22Rv1 (cell line): ENCODE measurements around the gene ANK2.

ENCODE experiments used
- ZFX ChIP-seq: fragments of 450-650 bp; IDR thresholded peaks from 2 replicates; pipeline ENCODE4 v1.6.1; 2017; ENCODE audit warnings: antibody characterized with exemption, borderline replicate concordance
- TF ChIP-seq, protein P1 (sequence below): fragments of 450-650 bp; IDR thresholded peaks from 2 replicates; pipeline ENCODE4 v1.5.1; 2017; ENCODE audit warnings: mild to moderate bottlenecking

DNA sequence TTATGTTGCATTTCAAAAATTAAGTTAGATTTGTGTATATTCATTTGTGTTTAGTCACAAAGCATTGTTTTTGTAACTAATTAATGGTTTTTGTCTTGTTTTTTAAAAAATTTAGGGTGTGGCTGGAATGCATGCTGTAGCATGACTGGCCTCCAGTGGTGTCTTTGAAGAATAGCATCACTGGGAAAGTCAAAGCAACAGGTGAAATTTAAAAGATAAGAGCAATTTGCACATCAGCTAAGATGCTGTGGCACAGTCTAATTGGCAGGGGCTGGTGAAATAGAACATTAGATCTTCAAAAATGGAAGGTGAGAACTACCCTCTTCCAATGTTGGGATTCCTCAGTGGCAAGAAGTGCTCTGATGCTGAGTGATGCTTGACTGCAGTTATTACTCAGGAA lies 45.3 kb downstream of the ANK2 start:
- TF ChIP-seq, protein P1, sequence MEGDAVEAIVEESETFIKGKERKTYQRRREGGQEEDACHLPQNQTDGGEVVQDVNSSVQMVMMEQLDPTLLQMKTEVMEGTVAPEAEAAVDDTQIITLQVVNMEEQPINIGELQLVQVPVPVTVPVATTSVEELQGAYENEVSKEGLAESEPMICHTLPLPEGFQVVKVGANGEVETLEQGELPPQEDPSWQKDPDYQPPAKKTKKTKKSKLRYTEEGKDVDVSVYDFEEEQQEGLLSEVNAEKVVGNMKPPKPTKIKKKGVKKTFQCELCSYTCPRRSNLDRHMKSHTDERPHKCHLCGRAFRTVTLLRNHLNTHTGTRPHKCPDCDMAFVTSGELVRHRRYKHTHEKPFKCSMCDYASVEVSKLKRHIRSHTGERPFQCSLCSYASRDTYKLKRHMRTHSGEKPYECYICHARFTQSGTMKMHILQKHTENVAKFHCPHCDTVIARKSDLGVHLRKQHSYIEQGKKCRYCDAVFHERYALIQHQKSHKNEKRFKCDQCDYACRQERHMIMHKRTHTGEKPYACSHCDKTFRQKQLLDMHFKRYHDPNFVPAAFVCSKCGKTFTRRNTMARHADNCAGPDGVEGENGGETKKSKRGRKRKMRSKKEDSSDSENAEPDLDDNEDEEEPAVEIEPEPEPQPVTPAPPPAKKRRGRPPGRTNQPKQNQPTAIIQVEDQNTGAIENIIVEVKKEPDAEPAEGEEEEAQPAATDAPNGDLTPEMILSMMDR = peak; percentile 85
- TF ChIP-seq ZFX = no peak
